HG02571 (cell line): ENCODE measurements around the gene ANXA11.

Experiments
- ATAC-seq: cut with Tn5 transposase; IDR thresholded peaks from one replicate; pipeline ENCODE4 v1.9.1; 2021; ENCODE audit warnings: mild to moderate bottlenecking, moderate library complexity; ENCODE audit not compliant: unreplicated experiment

ANXA11 gene

DNA sequence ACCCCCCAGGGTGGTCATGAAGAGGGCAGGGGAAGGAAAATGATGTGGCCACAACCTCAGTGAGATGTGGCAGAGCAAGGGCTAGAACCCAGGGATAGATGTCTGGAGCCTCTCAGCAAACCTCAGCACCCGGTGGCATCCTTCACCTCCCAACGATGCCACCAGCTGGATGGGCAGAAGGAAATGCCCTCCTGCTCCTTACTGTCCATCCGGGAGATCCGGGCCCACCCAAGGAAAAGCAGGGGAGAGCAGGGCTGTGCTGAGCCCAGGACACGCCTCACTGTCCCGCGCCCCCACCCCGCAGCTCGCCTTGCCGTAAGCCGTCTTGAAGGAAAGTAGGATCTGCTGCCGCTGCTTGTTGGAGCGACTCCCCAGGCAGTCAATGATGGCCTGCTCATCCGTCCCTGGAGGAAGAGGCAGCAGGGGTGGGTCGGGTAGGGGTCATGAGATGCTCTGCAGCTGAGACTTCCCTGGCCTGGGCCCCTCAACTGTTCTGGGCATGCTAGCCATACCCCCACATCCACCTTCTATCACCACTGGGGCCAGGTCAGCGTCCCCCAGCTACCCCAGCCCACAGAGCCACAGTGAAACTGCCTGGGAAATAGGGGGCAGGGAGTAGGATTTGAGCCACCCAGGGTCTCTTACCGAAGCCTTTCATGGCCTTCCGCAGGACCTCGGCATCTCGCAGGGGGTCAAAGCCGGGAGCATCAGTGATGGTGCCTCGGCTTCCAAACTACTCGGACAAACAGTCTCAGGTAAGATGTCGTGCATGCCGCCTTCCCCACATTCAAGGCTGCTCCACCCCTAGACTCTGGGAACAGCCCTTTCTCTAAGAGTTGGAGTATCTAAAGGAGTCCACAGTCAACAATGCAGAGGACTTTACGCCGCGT, 38.5 kb downstream of the ANXA11 start:
- ATAC-seq = no peak

DNA sequence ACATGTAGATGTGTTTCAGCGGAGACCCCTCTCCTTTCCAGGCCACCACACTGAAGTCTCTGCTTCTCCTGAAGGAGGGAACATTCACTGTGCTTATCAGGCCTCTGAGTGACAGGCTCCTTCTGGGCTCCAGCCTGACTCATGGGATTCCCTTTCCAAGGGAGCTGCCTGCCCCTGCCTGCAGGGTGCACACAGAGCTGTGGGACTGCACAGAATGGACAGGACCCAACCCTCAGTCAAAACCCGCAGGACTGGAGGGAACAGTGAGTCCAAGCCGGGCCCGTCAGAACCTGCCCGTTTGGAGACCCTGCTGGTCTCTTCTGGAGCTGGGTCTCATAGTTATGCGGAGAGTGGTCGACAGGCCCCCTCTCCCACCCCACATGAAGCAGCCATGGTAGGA, 40.2 kb downstream of the ANXA11 start:
- no peak for ATAC-seq

DNA sequence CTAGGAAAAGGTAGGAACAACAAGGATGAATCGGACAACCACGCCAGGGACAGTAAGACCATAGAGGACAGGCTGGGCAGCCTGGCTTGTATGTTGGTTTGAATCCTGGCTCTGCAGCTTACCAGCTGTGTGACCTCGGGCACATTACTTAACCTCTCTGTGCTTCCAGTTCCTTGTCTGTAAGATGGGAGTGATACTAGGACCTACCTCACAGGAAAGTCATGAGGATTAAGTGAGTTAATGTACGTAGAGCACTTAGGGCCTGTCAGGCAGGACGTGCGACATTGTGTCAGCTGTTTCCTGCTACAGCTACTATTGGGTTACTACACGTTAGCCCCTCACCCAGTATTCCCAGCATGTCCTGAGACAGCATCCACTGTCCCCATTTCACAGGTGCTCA, 40.7 kb downstream of the ANXA11 start:
- no peak for ATAC-seq

DNA sequence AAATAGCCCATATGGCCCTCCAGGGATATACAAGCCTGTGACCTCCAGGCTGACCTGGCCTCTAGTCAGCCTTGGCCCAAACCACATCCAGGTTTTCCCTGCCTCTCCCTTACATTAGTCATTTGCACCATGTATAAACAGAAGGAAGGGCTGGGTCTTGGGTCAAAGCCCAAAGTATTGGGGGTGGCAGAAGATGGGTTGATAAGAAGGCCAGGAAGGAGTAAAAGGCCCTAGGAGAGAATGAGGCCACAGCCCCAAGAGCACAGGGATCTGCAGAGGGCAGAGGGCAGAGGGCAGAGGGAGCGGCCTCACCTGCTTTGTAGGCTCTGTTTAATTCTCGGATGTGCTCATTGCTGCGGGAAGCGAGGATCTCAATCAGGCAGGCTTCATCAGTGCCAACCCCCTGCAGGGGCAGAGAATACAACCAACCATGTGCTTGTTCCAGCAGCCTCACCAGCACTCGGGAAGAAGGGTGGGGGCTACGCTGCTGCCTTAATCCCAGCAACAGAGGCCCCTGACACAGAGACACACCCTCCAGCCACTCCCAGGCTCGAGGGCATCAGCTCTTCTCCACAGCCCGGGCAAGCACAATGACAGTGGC, 41.5 kb downstream of the ANXA11 start:
- ATAC-seq = no peak

DNA sequence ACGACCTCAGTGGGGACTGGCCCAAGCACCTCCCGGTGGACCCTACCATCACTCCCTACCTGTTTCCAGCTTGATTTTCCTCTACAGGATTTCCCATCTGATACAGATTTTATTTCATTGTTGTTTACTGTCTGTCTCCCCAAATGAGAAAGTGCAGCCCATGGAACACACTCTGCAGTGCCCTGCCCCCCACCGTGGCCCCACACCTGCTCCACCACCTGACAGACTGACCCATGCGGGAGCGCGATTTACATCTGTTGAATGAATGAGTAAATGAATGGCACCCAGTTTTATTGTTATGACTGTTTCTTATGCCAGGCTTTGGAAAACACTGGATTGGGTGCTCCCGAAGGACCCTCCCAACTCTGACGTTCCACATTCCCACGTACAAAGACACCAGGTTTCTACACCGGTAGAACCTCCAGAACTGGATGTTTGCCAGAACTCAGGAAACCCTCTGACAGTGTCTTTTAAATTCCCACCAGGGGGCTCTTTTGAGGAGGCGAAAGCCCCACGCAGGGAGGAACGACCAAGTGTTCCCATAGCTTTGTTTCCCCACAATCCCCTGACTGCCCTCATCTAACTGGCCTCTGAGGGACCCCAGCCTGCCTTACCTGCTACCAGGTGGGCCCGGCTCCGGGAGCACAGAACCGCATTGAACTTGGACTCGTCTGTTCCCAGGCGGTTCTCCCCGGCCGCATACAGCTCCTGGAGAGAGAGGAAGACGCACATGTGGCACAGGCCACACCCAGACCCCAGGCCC, 43.8 kb downstream of the ANXA11 start:
- no peak for ATAC-seq

DNA sequence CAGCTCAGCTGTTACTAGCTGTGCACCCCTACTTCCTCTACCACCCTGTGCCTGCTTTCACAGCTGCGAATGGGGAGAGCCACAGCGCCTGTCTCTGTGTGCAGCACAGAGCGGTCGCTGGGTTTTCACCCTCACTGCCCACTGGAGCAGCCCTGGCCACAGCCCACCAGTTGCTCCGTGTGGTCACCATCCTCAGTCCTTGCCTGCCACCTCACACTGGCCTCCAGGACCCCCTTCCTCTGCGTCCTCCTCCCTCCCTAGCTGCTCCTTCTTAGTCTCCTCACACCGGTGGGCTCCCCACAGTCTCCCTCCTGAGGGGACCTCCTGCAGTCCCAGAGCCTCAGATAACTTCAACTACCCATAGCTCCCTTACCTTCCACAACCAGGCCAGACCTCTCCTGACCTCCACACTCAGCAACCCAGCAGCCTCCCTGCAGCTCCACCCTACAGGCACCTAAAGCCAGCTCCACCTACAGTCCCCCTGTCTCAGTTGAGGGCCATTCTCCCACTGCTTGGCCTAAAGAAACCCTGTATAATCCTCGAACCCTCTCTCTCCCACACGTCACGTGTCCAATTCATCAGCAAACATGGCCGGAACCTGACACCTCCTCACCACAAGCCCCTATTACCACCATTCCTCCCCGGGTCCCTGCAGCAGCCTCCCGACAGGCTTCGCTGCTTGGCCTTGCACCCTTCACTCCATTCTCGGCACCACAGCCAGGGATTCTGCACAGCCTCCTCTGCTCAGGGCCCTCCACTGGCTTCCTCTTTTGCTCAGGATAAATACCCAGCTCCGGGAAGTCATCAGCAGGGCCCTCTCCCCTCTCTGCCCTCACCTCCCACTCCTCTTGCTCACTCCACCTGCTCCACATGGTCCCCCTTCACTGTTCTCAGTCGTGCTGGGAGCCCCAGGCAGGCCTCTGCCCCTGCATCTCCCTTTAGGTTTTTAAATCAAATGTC, 44.7 kb downstream of the ANXA11 start:
- no peak for ATAC-seq

DNA sequence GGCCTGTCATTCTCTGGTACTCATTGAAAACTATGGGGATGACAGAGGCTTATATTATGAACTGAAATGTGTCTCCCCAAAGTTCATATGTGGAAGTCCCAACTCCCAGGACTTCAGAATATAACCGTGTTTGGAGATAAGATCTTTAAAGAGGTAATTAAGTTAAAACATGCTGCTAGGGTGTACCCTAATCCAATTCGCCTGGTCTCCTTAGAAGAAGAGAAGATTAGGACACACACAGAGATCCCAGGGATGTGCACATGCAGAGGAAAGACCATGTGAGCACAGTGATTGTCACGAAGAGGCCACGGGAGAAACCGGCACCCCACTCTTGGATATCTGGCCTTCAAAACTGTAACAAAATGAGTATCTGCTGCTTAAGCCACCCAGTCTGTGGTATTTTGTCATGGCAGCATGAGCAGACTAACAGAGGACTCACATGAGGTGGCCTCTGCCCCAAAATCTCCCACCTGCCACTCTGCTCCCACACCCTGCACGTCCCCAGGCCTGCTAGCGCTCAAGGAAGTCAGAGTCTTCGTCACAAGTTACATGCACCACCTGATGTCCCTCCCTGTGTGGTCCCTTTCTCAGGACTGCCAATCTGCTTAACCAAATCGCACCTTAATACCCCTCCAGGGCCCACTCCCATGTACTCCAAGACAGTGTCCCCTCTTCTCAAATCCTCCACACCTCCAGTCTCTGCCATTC, 46.0 kb downstream of the ANXA11 start:
- no peak for ATAC-seq

DNA sequence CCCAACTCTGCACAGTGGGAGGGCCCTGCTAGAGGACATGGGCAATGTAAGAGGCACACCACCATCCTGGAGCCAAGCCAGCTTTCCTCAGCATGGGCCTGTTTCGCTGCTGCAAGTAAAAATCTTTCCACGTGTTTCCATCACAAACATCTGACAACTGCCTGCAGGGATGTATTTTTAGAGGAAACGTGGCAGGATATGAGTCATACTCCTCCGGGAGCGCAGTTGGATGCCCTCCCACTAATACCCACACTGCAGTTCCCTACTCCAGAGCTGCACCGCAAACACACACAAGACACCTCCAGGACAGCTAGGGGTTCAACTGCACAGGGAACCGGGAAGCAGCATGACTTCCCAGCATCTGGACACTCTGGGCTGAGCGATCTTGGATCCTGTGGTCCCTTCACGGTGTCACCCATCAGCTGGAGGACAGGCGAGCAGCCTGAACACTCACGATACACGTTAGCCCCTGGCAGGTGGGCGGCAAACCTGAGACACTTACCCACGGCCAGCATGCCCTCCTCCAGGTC, 46.7 kb downstream of the ANXA11 start:
- ATAC-seq = no peak

DNA sequence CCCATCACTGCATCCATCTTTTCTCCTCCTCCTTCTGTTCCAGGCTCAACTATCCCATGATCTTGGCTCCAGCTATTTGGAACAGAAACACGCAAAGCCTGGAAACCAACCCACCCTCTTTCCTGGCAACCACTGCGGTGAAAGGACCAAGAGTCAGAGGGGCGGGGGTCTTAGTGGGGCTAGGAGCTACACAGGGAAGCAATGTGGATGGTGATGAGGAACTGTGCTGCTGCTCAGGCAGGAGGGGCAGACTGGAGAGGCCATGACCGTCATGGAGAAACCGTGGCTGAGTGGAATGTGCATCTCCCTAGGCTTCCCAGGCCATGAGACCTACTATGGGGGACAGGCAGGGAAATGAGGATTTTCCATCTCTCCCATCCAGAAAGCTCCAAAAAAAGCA, 47.2 kb downstream of the ANXA11 start:
- ATAC-seq = no peak

DNA sequence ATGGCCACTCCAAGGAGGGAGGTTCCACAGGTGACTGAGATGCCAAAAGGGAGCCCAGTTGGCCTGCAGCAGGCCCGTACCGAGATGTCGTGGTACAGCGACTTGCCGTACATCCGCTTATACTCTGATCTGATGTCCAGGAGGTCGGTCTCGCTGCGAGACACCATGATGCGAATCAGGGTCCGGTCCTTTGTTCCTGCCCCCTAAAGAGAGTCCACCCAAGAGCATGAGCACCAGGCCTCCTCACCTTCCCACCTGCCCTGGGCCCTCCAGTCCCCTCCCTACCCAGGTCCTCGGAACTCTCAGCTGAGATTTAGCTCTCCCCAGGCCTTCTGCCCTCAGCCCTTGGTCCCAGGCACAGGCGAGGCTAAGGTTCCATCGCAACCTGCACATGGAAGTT, 47.8 kb downstream of the ANXA11 start:
- ATAC-seq = no peak

DNA sequence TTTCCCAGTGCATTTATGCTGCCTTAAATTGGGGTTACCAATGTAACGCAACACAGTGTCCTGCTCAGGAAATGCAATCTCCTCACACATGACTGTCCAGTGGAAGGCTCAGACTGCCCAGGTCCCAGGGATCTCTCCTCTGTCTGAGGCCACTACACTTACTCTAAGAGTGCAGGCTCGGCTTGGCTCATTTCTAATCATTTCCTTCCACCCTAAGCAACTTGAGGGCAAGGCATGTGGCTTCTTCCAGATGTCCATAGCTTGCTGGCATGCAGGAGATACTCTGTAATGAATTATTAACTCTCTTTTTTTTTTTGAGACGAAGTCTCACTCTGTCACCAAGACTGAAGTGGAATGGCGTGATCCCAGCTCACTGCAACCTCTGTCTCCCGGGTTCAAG, 49.1 kb downstream of the ANXA11 start:
- ATAC-seq = no peak

DNA sequence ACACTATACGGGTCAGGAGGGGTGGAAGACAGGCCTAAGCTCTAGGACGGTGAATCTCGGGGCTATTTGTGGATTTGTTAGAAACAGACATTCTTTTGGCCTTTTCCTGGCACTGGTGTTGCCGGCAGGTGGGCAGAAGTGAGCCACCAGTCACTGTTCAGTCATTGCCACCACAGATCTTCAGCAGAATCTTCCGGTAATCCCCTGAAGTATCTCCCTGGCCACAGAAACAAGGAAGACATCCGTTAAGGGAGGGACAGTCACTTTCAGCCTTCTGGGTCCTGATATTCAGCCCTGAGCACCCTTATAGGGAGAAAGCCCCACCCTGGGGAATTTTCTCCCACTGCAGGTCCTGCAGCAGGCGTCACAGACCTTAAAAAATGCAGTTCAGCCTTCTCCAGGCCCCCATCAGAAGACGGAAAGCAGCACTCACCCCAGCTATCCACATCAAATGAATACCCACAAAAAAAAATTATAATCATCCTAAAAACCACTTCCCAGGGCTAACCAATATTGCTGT, 49.6 kb downstream of the ANXA11 start:
- no peak for ATAC-seq

DNA sequence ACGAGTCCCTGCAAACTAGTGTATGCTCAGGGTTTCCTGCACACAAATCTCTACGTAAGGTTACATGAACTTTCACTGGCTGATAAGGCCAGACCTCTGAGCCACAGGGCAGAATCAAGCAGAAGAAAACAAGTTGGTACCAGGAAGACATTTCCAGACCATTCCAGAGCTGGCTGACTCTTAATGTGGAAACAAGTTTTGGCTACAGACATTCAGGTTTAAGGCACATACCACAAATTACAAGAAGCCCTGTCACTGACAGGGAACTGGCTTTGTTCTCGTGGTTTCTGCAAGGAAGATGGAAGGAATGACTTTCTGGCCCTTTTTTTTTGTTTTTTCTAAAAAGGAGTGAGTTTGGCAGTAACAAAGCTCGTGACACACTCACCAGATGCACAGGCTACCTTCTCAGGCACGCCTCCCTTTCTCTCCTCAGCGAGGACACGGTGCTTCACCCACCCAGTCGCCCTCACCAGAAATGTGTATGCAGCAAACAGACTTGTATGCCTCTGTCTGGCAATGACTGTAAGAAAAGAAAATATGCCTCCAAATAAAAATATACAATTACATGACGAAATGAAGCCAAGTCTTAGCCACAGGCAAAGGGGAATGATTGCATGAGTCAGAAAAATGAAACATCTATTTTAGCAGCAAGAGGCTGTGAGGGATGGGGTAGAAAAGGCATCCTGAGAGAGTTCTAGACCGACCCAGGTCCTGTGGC, 50.2 kb downstream of the ANXA11 start:
- no peak for ATAC-seq

DNA sequence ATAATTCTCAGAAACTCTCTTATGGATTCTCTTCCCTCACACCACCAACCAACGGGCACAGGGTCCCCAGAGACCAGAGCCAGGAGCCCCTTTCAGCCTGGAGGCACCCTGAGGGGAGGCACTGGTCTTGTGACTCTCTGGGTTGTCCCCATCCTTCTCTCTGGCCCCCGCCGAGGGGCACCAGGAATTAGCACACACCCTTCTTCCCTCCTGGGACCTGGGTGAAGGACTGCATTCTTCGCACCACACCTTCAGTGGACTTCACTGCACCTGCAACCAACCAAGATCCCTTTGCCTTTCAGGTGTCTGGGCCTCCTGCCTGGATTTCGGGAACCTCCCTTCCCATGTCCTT, 50.7 kb downstream of the ANXA11 start:
- ATAC-seq = no peak

DNA sequence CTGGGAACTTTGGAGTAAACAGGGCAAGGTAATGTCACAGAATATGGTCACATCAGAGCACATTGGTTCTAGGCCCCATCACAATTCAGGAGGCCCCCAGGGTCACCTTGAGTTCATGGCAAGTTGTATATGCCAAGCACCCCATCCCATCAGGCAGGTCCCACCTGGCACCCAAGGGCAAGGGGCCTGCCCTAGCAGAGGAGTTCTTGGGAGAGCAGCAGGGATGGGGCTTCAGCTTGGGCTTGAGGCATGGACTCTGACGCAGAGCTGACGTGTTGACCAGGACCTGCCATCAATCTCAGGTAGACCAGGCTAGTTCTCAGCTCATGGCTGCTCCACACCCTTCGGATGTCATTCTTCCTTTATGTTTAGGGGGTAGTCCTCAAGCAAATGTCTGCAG, 51.9 kb downstream of the ANXA11 start:
- ATAC-seq = no peak

DNA sequence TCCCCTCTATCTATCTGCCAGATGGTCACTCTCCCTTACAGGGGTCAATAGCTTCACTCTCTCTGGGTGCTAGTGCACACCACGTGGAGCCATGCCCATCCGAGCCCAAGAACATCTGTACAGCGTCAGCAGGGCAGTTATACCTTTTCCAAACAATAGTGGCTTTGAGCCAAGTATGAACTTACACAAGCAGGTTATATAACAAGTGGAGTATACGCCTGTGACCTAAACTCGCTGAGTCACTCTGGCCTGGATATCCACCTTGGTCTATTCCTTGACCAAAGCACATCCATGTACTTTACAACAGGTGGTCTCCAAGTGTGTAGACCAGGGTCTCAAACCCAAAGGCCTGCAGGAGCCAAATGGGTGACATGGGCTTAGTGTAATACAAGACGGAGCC, 52.5 kb downstream of the ANXA11 start:
- ATAC-seq = no peak

DNA sequence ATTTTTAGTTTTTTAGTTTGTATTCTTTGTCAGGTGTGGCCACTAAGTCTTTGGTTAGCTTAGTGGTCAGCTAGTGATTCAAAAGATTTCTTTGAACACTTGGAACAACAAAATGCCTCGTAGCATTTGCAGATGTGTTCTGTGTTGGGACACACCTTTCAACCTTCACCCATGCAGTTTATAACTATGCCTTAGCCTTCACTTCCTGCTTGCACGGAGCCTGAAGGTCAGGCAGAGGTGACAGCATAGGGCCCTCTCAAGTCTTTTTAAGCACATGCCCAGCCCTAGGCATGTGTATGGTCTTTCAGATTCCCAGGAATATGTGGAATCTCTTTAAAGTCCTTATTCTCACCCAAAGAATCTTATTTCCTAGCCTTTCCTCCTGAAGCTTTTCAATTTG, 55.2 kb downstream of the ANXA11 start:
- no peak for ATAC-seq

DNA sequence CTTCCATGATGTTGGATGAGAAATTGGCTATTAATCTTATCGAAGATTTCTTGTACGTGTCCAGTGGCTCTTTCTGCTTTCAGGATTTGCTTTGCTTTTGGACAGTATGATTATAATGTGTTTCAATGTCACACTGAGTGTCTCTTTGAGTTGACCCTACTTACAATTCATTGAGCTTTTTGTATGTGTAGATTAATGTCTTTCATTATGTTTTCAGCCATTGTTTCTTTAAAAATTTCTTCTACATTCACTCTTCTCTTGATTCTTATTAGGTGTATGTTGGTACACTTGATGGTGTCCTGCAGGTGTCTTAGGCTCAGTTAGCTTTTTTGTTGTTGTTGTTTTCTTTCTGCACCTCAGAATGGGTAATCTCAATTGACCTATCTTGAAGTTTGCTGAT, 56.2 kb downstream of the ANXA11 start:
- ATAC-seq = no peak

DNA sequence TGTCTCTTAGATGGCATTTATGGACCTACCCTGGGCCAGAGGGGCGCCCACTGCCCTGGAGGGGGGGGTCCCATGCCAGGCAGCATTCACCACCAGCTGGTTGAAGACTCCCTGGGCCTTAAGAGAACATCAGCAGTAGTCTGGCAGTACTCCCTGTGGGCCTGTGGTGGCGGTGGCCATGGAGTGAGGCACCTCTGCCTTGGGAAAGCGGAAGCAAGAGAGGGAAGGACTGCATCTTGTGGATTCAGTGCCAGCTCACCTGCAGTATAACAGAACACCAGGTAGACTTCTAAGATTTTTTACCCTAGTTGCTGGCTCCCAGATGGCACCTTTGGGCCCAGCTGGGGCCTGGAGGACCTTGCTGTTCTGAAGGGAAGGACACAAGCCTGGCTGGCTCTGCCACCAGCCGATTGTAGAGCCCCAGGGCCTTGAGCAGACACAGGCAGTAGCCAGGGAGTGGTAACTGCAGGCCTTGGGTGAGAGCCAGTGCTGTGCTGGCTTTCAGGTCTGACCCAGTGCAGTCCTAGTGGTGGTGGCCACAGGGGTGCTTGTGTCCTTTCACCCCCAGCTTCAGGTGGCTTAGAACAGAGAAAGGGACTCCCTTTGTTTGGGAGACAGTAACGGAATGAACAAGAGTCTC, 57.1 kb downstream of the ANXA11 start:
- ATAC-seq = no peak
